Stimulated activated memory B cell treated with anti-CD40 and anti-IgM and Interleukin-4, amounts not matched to agents 10 μg/mL and 1 μg/mL and 100 μg/mL, for 72 hours (primary cell): Measurements from ENCODE around the gene SLC9C1.

ENCODE experiments used
- ATAC-seq: fragments of 150-1000 bp; cut with Tn5 transposase; 2 replicates; pipeline ENCODE4 v1.10.0; 2021
- H3K27ac Mint-ChIP-seq: one replicate; pipeline ENCODE4 v1.8.0; 2022; ENCODE audit warnings: mild to moderate bottlenecking, mixed read lengths
- H3K27me3 Mint-ChIP-seq: one replicate; pipeline ENCODE4 v1.8.0; 2022; ENCODE audit warnings: mixed read lengths
- H3K36me3 Mint-ChIP-seq: one replicate; pipeline ENCODE4 v1.8.0; 2022; ENCODE audit warnings: mixed read lengths
- H3K4me1 Mint-ChIP-seq: one replicate; pipeline ENCODE4 v1.8.0; 2022; ENCODE audit warnings: mixed read lengths
- H3K4me3 Mint-ChIP-seq: one replicate; pipeline ENCODE4 v1.8.0; 2022; ENCODE audit warnings: mild to moderate bottlenecking, moderate library complexity, mixed read lengths
- H3K9me3 Mint-ChIP-seq: one replicate; pipeline ENCODE4 v1.8.0; 2022; ENCODE audit warnings: mixed read lengths

Gene SLC9C1

DNA sequence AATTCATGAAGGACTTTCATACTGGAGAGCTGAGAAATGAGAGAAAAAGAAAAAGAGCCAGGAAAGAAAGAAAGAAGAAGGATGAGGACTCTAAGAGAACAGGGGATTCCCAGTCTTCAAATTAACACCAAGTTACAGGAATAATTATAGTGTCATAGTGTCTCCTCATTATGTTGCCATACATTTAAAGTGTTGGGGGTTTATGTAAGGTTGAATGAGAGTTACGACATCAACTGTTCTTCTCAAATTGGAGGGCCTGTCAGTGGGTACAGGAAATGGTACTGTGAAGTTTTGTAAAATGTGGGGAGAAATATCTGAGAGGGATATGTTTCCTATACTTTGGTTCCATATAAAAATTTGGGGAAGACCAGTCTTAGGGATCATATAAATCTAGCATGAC is 26.7 kb upstream of the SLC9C1 start:
- Mint-ChIP-seq H3K4me1 (no peaks in the 10 kb centered on the region), H3K27me3 (no peaks in the 10 kb centered on the region), H3K4me3 (no peak overlapping the region), H3K36me3 (no peaks in the 10 kb centered on the region), H3K27ac (no peak overlapping the region), H3K9me3 (no peaks in the 10 kb centered on the region)
- no peak for ATAC-seq

- H3K4me3 Mint-ChIP-seq, result no peak overlapping the region
- H3K9me3 Mint-ChIP-seq, result peaks cover 3% of the 10 kb centered on the region
- ATAC-seq, result no peak
- no peaks in the 10 kb centered on the region for H3K27me3 Mint-ChIP-seq
- peaks cover 4% of the 10 kb centered on the region for H3K36me3 Mint-ChIP-seq
- H3K4me1 Mint-ChIP-seq, result peaks cover 2% of the 10 kb centered on the region
- H3K27ac Mint-ChIP-seq, result no peak overlapping the region
Observed at GRCh38 chr3:112319516-112320276, 25.7 kb upstream of the SLC9C1 start.

- Mint-ChIP-seq H3K36me3 (peaks cover 8% of the 10 kb centered on the region), H3K4me3 (no peak overlapping the region), H3K4me1 (peaks cover 6% of the 10 kb centered on the region), H3K27me3 (no peaks in the 10 kb centered on the region), H3K9me3 (peaks cover 8% of the 10 kb centered on the region), H3K27ac (no peak overlapping the region)
- ATAC-seq, result no peak
Observed at GRCh38 chr3:112315791-112316190, 21.8 kb upstream of the SLC9C1 start.

DNA sequence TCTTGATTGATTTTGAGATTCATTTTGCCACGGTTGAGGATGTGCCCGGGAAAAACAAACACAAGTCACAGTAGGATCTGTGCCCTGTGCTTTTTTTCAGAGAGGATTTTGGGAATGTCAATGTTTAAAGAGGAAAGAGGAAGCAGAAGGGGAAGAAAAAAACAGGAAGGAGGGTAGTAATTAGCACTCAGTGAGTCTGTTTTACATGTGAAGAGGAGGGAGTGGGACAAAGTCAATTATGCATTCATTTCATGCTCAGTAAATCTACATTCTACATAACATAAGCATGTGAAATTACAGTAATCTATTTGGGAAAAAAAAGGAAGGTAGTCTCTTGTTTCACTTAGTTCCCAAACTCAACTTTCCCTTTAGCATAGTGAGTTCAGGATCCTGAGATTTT is 20.6 kb upstream of the SLC9C1 start:
- Mint-ChIP-seq H3K4me1 (peaks cover 6% of the 10 kb centered on the region), H3K36me3 (peaks cover 8% of the 10 kb centered on the region), H3K27ac (no peak overlapping the region), H3K9me3 (peaks cover 8% of the 10 kb centered on the region), H3K27me3 (no peaks in the 10 kb centered on the region), H3K4me3 (no peak overlapping the region)
- no peak for ATAC-seq

DNA sequence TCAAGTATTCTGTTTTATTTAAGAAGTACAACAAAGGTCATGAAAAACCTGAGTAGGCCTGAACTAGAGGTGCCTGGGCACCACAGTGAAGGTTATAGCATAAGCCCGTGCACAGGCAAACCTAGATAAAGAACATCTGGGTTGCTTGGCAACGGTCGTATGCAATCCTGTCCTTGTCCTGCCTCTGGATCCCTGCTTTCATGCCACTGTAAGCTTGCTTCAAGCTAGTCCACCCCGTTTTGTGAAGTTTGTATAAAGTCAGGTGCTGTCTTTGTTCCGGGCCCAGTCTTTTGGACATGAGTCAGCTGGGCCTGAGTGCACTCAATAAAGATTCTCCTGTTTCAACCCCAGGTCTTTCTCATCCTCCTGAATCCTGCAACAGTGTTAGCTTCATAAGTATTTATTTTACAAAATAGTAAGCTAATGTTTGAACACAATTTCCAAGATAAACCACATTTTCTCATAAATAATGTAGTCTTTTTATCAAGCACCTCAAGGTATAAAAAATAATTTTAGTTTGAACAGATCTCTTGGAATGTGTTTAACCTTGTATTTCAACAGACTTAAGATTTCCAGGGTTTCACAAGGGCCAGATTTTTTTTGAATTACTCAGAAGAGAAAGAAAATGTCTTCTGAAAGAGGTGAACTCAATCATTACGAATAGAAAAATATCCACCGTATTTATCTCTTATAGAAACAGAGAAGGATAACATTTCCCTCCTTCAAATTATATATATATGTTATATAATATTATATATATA is 14.3 kb upstream of the SLC9C1 start:
- no peak overlapping the region for H3K4me3 Mint-ChIP-seq

DNA sequence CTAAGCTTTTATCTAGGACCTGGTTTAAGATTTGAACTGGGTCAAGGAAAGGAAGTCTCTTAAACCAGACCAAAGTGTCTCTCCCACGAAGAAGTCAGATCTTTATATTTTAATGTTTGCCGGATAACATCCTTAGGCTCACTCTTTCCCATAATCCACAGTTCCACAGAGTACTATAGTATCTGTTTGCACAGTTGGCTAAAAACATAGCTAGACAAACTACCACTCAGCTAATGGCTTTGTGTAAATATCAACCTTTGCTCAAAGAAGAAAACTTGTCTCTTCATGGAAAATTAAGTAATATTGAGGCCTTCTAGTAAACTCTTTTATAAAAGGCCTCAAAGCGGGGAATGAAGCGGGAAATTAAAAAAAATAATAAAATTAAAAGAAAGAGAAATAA is 13.5 kb upstream of the SLC9C1 start:
- no peaks in the 10 kb centered on the region for H3K27me3 Mint-ChIP-seq
- H3K4me1 Mint-ChIP-seq, result no peaks in the 10 kb centered on the region
- no peak overlapping the region for H3K4me3 Mint-ChIP-seq
- ATAC-seq, result no peak
- H3K9me3 Mint-ChIP-seq, result no peaks in the 10 kb centered on the region
- no peak overlapping the region for H3K27ac Mint-ChIP-seq
- no peaks in the 10 kb centered on the region for H3K36me3 Mint-ChIP-seq

More for the DNA sequence above, 14.3 kb upstream of the SLC9C1 start:
- ATAC-seq, result no peak
- no peak overlapping the region for H3K27ac Mint-ChIP-seq
- no peaks in the 10 kb centered on the region for H3K4me1 Mint-ChIP-seq
- H3K9me3 Mint-ChIP-seq, result no peaks in the 10 kb centered on the region
- no peaks in the 10 kb centered on the region for H3K36me3 Mint-ChIP-seq
- no peaks in the 10 kb centered on the region for H3K27me3 Mint-ChIP-seq

DNA sequence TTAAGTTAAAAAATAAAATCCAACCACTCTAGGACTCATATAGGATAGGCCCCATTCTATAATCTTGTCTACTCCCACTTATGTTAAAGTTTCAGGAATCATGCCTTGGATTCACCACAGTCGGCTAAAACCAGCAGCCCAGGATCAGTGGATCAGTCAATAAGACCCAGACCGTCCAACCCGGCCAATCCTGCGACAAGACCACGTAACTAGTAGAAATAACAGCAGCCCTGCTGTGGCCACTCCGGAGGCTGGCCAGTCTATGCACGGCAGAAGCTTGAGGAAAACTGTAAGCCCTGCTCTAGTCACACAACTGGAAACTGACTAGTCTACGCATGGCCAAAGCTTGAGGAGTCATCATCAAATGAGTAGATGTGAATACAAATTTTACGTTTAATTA is 12.8 kb upstream of the SLC9C1 start:
- Mint-ChIP-seq H3K9me3 (no peaks in the 10 kb centered on the region), H3K36me3 (no peaks in the 10 kb centered on the region), H3K27ac (no peak overlapping the region), H3K27me3 (no peaks in the 10 kb centered on the region), H3K4me3 (no peak overlapping the region), H3K4me1 (no peaks in the 10 kb centered on the region)
- ATAC-seq, result no peak

GRCh38 chr3:112304611-112305010 is 10.6 kb upstream of the SLC9C1 start:
- no peaks in the 10 kb centered on the region for H3K9me3 Mint-ChIP-seq
- H3K36me3 Mint-ChIP-seq, result no peaks in the 10 kb centered on the region
- H3K27ac Mint-ChIP-seq, result no peak overlapping the region
- no peak overlapping the region for H3K4me3 Mint-ChIP-seq
- ATAC-seq, result no peak
- no peaks in the 10 kb centered on the region for H3K27me3 Mint-ChIP-seq
- no peaks in the 10 kb centered on the region for H3K4me1 Mint-ChIP-seq

DNA sequence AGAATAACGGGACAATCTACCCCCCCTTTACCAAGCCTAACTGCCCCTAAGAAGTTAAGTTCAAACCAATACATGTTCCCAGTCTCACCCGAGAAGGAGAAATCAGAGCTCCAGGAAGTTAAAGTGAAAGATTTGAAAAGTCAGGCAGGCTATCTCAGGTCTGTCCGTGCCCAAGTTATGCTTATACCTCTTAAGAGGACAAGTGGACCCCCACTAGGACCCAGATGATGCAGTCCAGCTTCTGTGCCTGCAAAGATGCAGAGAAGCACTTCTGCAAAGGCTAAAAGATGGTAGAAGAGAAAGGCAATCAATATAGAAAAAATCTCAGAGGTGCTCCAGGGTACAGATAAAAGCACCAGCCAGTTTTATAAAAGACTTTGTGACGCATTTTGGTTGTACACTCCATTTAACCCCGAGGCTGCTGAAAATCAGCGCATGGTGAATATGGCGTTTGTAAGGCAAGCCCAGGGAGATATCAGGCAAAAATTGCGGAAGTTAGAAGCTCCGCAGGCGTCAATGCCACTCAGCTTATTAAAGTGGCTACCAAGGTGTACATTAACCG is 9.8 kb upstream of the SLC9C1 start:
- H3K27me3 Mint-ChIP-seq, result no peaks in the 10 kb centered on the region
- H3K36me3 Mint-ChIP-seq, result no peaks in the 10 kb centered on the region
- ATAC-seq, result peak; percentile 83
- H3K9me3 Mint-ChIP-seq, result no peaks in the 10 kb centered on the region
- H3K27ac Mint-ChIP-seq, result no peak overlapping the region
- peaks cover 1% of the 10 kb centered on the region for H3K4me1 Mint-ChIP-seq
- no peak overlapping the region for H3K4me3 Mint-ChIP-seq

- Mint-ChIP-seq H3K9me3 (no peaks in the 10 kb centered on the region), H3K27me3 (no peaks in the 10 kb centered on the region), H3K27ac (no peak overlapping the region), H3K4me1 (peaks cover 8% of the 10 kb centered on the region), H3K4me3 (no peak overlapping the region), H3K36me3 (no peaks in the 10 kb centered on the region)
- ATAC-seq, result no peak
Observed at GRCh38 chr3:112302881-112303763, 9.1 kb upstream of the SLC9C1 start.

DNA sequence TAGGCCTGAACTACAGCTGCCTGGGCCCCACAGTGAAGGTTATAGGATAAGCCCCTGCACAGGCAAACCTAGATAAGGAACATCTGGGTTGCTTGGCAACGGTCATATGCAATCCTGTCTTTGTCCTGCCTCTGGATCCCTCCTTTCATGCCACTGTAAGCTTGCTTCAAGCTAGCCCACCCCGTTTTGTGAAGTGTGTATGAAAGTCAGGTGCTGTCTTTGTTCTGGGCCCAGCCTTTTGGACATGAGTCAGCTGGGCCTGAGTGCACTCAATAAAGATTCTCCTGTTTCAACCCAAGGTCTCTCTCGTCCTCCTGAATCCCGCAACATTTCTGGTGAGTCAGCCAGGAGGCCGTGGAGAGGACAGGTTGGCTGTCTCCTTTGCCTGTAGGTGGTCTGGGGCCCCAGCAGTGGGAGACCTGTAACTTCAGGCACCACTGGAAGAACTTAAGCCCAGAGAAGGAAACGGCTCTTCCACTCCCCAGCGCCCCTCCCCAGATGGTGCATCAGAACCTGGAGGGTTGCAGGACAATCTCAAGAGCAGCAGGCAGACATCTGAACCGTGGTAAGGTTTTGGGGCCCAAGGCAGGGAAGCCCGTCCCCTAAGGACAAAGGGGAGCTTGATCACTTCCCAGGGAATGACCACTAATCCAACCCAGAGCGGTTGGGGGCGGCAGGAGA is 8.3 kb upstream of the SLC9C1 start:
- H3K27me3 Mint-ChIP-seq, result no peaks in the 10 kb centered on the region
- ATAC-seq, result no peak
- H3K27ac Mint-ChIP-seq, result no peak overlapping the region
- H3K9me3 Mint-ChIP-seq, result no peaks in the 10 kb centered on the region
- no peaks in the 10 kb centered on the region for H3K36me3 Mint-ChIP-seq
- H3K4me3 Mint-ChIP-seq, result no peak overlapping the region
- H3K4me1 Mint-ChIP-seq, result peaks cover 17% of the 10 kb centered on the region

- Mint-ChIP-seq H3K27ac (peak overlapping the region; percentile 74), H3K9me3 (no peaks in the 10 kb centered on the region), H3K4me1 (peaks cover 31% of the 10 kb centered on the region), H3K36me3 (no peaks in the 10 kb centered on the region), H3K4me3 (no peak overlapping the region), H3K27me3 (no peaks in the 10 kb centered on the region)
- ATAC-seq, result no peak
Observed at GRCh38 chr3:112298781-112299180, 4.8 kb upstream of the SLC9C1 start.

DNA sequence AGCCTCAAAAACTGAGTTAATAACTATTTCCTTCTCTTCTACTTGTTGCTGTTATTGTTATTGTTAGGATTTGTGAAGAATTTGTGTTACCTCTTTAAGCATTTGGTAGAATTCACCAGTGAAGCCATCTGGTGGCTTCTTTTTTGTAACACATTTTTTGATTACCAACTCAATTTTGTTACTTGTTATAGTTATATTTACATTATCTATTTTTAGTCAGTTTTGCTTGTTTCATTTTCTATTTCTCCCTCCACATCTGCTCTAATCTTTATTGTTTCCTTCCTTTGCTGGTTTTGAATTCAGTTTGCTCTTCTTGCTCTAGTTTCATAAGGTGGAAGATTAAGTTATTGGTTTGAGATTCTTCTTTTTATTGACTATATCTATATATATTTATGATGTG is 3.7 kb upstream of the SLC9C1 start:
- peak overlapping the region; percentile 40 for H3K4me3 Mint-ChIP-seq
- H3K27me3 Mint-ChIP-seq, result no peaks in the 10 kb centered on the region
- peaks cover 38% of the 10 kb centered on the region for H3K4me1 Mint-ChIP-seq
- no peaks in the 10 kb centered on the region for H3K36me3 Mint-ChIP-seq
- H3K27ac Mint-ChIP-seq, result peak overlapping the region; percentile 74
- H3K9me3 Mint-ChIP-seq, result no peaks in the 10 kb centered on the region
- ATAC-seq, result no peak

DNA sequence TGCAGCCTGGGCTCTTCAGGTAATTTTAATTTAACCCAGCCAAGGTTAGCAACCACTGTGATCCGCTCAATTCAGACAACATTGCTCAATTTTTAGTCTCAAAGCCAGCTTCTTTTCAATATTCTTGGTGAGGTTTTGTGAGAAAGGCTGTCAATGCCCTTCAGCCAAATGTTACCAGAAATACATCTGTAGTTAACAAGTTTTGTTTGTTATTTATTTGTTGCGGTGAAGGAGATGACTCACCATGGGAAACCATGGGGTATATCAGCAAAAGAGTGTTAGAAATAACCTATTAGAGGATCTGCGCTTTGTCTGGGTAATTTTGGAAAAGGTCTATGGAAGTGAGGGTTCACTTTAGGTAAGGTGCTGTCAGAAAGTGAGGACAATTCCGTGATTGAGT is 5.0 kb downstream of the SLC9C1 start:
- no peaks in the 10 kb centered on the region for H3K36me3 Mint-ChIP-seq
- H3K4me1 Mint-ChIP-seq, result peaks cover 9% of the 10 kb centered on the region
- no peaks in the 10 kb centered on the region for H3K27me3 Mint-ChIP-seq
- no peak for ATAC-seq
- no peak overlapping the region for H3K4me3 Mint-ChIP-seq
- no peak overlapping the region for H3K27ac Mint-ChIP-seq
- H3K9me3 Mint-ChIP-seq, result peaks cover 6% of the 10 kb centered on the region

DNA sequence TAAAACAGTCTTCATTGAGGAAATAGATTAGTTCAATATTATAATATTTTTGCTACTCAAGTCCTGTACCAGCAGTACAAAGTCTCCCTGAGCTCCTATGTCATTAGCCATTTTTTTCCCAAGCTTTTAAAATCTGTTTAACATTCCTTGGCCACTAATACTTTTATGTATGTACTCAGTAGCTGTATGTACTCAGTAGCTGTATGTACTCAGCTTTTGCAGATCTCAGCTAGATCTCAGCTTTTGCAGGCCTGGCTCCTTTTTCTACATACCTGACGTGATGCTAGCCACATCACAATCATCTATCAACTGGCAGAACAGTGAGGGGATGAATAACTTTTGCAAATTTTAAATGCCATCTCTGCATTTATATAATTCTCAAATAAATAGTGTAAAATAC is 13.8 kb downstream of the SLC9C1 start:
- no peaks in the 10 kb centered on the region for H3K4me1 Mint-ChIP-seq
- peaks cover 10% of the 10 kb centered on the region for H3K27me3 Mint-ChIP-seq
- no peak overlapping the region for H3K4me3 Mint-ChIP-seq
- no peaks in the 10 kb centered on the region for H3K9me3 Mint-ChIP-seq
- no peaks in the 10 kb centered on the region for H3K36me3 Mint-ChIP-seq
- ATAC-seq, result no peak
- H3K27ac Mint-ChIP-seq, result no peak overlapping the region
